IMR-90 (cell line): ENCODE data around the gene GCN1. TPM values are rescaled to one million over a fixed set of nuclear protein-coding genes. Genes with fewer than 3 reads are reported as not detected.

ENCODE experiments used
- ATAC-seq: fragments of 200-7000 bp; cut with Tn5 transposase; 2 replicates; pipeline ENCODE4 v1.9.1; 2020; ENCODE audit warnings: low read depth, mild to moderate bottlenecking, moderate library complexity
- BruUV-seq: library from RNA; stranded (reverse); fragments of 400-500 nt; replicated peaks from 2 replicates; lab custom pipeline; 2021; lab: Mats Ljungman, UMichigan
- CTCF ChIA-PET: fragments of 300-600 bp; formaldehyde crosslinking; extraction: SDS; loops from one replicate; lab custom pipeline; 2021; ENCODE audit warnings: antibody characterized with exemption; lab: Yijun Ruan, JAX
- POLR2A ChIA-PET: fragments of 300-600 bp; sonication (Branson Sonifier 250); formaldehyde crosslinking; loops from one replicate; lab custom pipeline; 2022; ENCODE audit warnings: antibody characterized with exemption; ENCODE audit not compliant: unreplicated experiment; lab: Charles Lee
- DNase-seq: peaks from one replicate; pipeline ENCODE4 v3.0.0; 2013
- H2AFZ ChIP-seq: replicated peaks from 2 replicates; pipeline ENCODE3; 2013; ENCODE audit warnings: low read length, mild to moderate bottlenecking; ENCODE audit not compliant: poor library complexity
- H2AK5ac ChIP-seq: 2 replicates; pipeline ENCODE4 v1.6.1; 2013; ENCODE audit warnings: low read depth, low read length, inconsistent platforms
- H2AK9ac ChIP-seq: replicated peaks from 2 replicates; pipeline ENCODE3; 2013; ENCODE audit warnings: mild to moderate bottlenecking, low read depth, low read length, moderate library complexity; ENCODE audit not compliant: poor library complexity
- H2BK120ac ChIP-seq: 2 replicates; pipeline ENCODE4 v1.6.1; 2013; ENCODE audit warnings: low read depth, low read length, inconsistent platforms
- H2BK15ac ChIP-seq: 3 replicates; pipeline ENCODE4 v1.6.1; 2013; ENCODE audit warnings: low read depth, low read length, inconsistent platforms
- H2BK20ac ChIP-seq: 2 replicates; pipeline ENCODE4 v1.6.1; 2013; ENCODE audit warnings: low read depth, mild to moderate bottlenecking, inconsistent platforms, low read length, moderate library complexity
- H2BK5ac ChIP-seq: 2 replicates; pipeline ENCODE4 v1.6.1; 2013; ENCODE audit warnings: mild to moderate bottlenecking, low read depth, low read length, inconsistent platforms; ENCODE audit not compliant: poor library complexity, severe bottlenecking
- H3K14ac ChIP-seq: replicated peaks from 2 replicates; pipeline ENCODE4 v1.6.1; 2013; ENCODE audit warnings: low read depth, low read length, inconsistent platforms
- H3K18ac ChIP-seq: 2 replicates; pipeline ENCODE4 v1.6.1; 2013; ENCODE audit warnings: low read depth, low read length, control low read depth
- H3K23ac ChIP-seq: 2 replicates; pipeline ENCODE4 v1.6.1; 2013; ENCODE audit warnings: low read depth, low read length, inconsistent platforms
- H3K27ac ChIP-seq: 2 replicates; pipeline ENCODE4 v1.5.1; 2013; ENCODE audit warnings: mild to moderate bottlenecking, control low read depth, low read length; ENCODE audit not compliant: insufficient read depth
- H3K27me3 ChIP-seq: 2 replicates; pipeline ENCODE4 v1.6.1; 2013; ENCODE audit warnings: low read length; ENCODE audit not compliant: control insufficient read depth, insufficient read depth
- H3K36me3 ChIP-seq: 2 replicates; pipeline ENCODE4 v1.6.1; 2013; ENCODE audit warnings: low read length, mixed read lengths; ENCODE audit not compliant: control insufficient read depth, insufficient read depth
- H3K4ac ChIP-seq: 2 replicates; pipeline ENCODE4 v1.6.1; 2013; ENCODE audit warnings: low read depth, low read length, inconsistent platforms
- H3K4me1 ChIP-seq: 2 replicates; pipeline ENCODE4 v1.6.1; 2013; ENCODE audit warnings: low read length, mixed read lengths; ENCODE audit not compliant: control insufficient read depth, insufficient read depth
- H3K4me2 ChIP-seq: 2 replicates; pipeline ENCODE4 v1.6.1; 2013; ENCODE audit warnings: low read depth, mild to moderate bottlenecking, control low read depth, low read length, moderate library complexity
- H3K4me3 ChIP-seq: 2 replicates; pipeline ENCODE4 v1.5.1; 2013; ENCODE audit warnings: low read depth, mild to moderate bottlenecking, control low read depth, low read length, moderate library complexity; ENCODE audit not compliant: insufficient read depth
- H3K56ac ChIP-seq: 2 replicates; pipeline ENCODE4 v1.6.1; 2013; ENCODE audit warnings: low read length, inconsistent platforms; ENCODE audit not compliant: insufficient read depth; ENCODE audit errors: extremely low read depth
- H3K79me1 ChIP-seq, 2 experiments: 2 replicates each; pipeline ENCODE4 v1.6.1; 2013; ENCODE audit warnings: low read length in 2 of 2, inconsistent platforms in 1 of 2, low read depth in 1 of 2
- H3K9ac ChIP-seq: 2 replicates; pipeline ENCODE4 v1.6.1; 2013; ENCODE audit warnings: low read depth, low read length, control low read depth
- H3K9me1 ChIP-seq: 2 replicates; pipeline ENCODE4 v1.6.1; 2013; ENCODE audit warnings: low read length, inconsistent platforms; ENCODE audit not compliant: insufficient read depth
- H3K9me3 ChIP-seq: 2 replicates; pipeline ENCODE4 v1.6.1; 2013; ENCODE audit warnings: low read length; ENCODE audit not compliant: control insufficient read depth, insufficient read depth
- H4K20me1 ChIP-seq: 2 replicates; pipeline ENCODE4 v1.6.1; 2013; ENCODE audit warnings: low read length, inconsistent platforms; ENCODE audit not compliant: insufficient read depth
- H4K5ac ChIP-seq: 2 replicates; pipeline ENCODE4 v1.6.1; 2013; ENCODE audit warnings: mild to moderate bottlenecking, low read depth, low read length, control low read depth
- H4K8ac ChIP-seq, 2 experiments: 2 replicates each; pipeline ENCODE4 v1.6.1; 2013; ENCODE audit warnings: low read depth in 2 of 2, low read length in 2 of 2, control low read depth in 1 of 2, inconsistent platforms in 1 of 2
- H4K91ac ChIP-seq: 2 replicates; pipeline ENCODE4 v1.6.1; 2013; ENCODE audit warnings: low read depth, low read length, inconsistent platforms; ENCODE audit not compliant: insufficient read depth
- BHLHE40 ChIP-seq: fragments of 150-350 bp; IDR thresholded peaks from 2 replicates; pipeline ENCODE4 v1.6.1; 2016; ENCODE audit warnings: mild to moderate bottlenecking, low read depth, low read length
- CHD1 ChIP-seq: IDR thresholded peaks from 2 replicates; pipeline ENCODE4 v1.6.1; 2012; ENCODE audit warnings: low read depth, low read length, improper control_type of control experiment
- ELK1 ChIP-seq: fragments of 150-350 bp; IDR thresholded peaks from 2 replicates; pipeline ENCODE4 v1.6.1; 2016; ENCODE audit warnings: low read depth, mild to moderate bottlenecking, low read length, moderate library complexity, borderline replicate concordance
- FOS ChIP-seq: fragments of 150-350 bp; IDR thresholded peaks from 2 replicates; pipeline ENCODE4 v1.6.1; 2016; ENCODE audit warnings: low read depth, low read length
- MAFK ChIP-seq: IDR thresholded peaks from 2 replicates; pipeline ENCODE4 v1.6.1; 2012; ENCODE audit warnings: low read depth, low read length, improper control_type of control experiment
- MAZ ChIP-seq: IDR thresholded peaks from 2 replicates; pipeline ENCODE4 v1.6.1; 2012; ENCODE audit warnings: low read depth, mild to moderate bottlenecking, low read length, improper control_type of control experiment, moderate library complexity, borderline replicate concordance
- MXI1 ChIP-seq: IDR thresholded peaks from 2 replicates; pipeline ENCODE4 v1.6.1; 2012; ENCODE audit warnings: low read depth, mild to moderate bottlenecking, low read length, moderate library complexity, borderline replicate concordance
- NFE2L2 ChIP-seq: fragments of 150-350 bp; IDR thresholded peaks from 2 replicates; pipeline ENCODE4 v1.6.1; 2016; ENCODE audit warnings: low read depth, mild to moderate bottlenecking, low read length
- POLR2A ChIP-seq: IDR thresholded peaks from 2 replicates; pipeline ENCODE4 v1.6.1; 2012; ENCODE audit warnings: mild to moderate bottlenecking, low read depth, low read length
- RAD21 ChIP-seq: IDR thresholded peaks from 2 replicates; pipeline ENCODE4 v1.6.1; 2012; ENCODE audit warnings: low read length, improper control_type of control experiment
- RCOR1 ChIP-seq: IDR thresholded peaks from 2 replicates; pipeline ENCODE4 v1.6.1; 2012; ENCODE audit warnings: mild to moderate bottlenecking, low read length, improper control_type of control experiment; ENCODE audit not compliant: insufficient replicate concordance
- RFX5 ChIP-seq: IDR thresholded peaks from 2 replicates; pipeline ENCODE4 v1.8.0; 2012; ENCODE audit warnings: low read depth, mild to moderate bottlenecking, low read length, moderate library complexity
- SMC3 ChIP-seq: fragments of 150-350 bp; IDR thresholded peaks from 2 replicates; pipeline ENCODE4 v1.6.1; 2016; ENCODE audit warnings: low read depth, mild to moderate bottlenecking, antibody characterized with exemption, low read length, moderate library complexity
- WGBS, 2 experiments: methylation state at CpG; one replicate each; pipeline versions ENCODE4 v1.1.5 to v1.1.7; 2013; ENCODE audit warnings: missing lambda C conversion rate in 2 of 2; ENCODE audit not compliant: insufficient read length in 1 of 2; ENCODE audit errors: extremely low coverage in 2 of 2; 5-methylcytosine and 5-hydroxymethylcytosine counted together
- dilution Hi-C: fragments of 300-500 bp; cut with HindIII; formaldehyde crosslinking; loops from one replicate; pipeline ENCODE4 v1.14.3; 2018; ENCODE audit warnings: low sequenced_read_pairs; ENCODE audit not compliant: unreplicated experiment
- in situ Hi-C: fragments of 300-500 bp; cut with MboI; formaldehyde crosslinking; loops from 3 replicates; pipeline ENCODE4 v1.14.3; 2019; ENCODE audit warnings: low sequenced_read_pairs, inconsistent platforms, mixed read lengths
- intact Hi-C: fragments of 100-400 bp; cut with micrococcal nuclease; formaldehyde crosslinking; loops from 2 replicates; pipeline ENCODE4 v1.10.0; 2022
- polyA plus RNA-seq, 3 experiments: library from polyadenylated mRNA; depleted of rRNA; stranded (reverse); fragments of >200 nt; gene quantifications; 2 replicates each; pipeline ENCODE4 v1.2.3, GENCODE V29; 2012; ENCODE audit warnings: low replicate concordance in 1 of 3
- total RNA-seq: library from RNA; depleted of rRNA; stranded (reverse); fragments of >200 nt; gene quantifications from 2 replicates; pipeline ENCODE4 v1.2.3, GENCODE V29; 2012
- TF ChIP-seq, protein P1 (sequence below): conservative IDR thresholded peaks from 2 replicates; pipeline ENCODE4 v1.5.1; 2012; ENCODE audit warnings: mild to moderate bottlenecking, low read depth, low read length, improper control_type of control experiment
- TF ChIP-seq, protein P2 (sequence below): fragments of 150-350 bp; IDR thresholded peaks from 2 replicates; pipeline ENCODE4 v1.6.1; 2017; ENCODE audit warnings: mild to moderate bottlenecking, antibody characterized with exemption, low read length, low read depth

Gene GCN1
- total and polyA plus RNA-seq, 2 of the 4 experiments (the other 2 are of a cell fraction): 57.8 to 77.6 TPM

DNA sequence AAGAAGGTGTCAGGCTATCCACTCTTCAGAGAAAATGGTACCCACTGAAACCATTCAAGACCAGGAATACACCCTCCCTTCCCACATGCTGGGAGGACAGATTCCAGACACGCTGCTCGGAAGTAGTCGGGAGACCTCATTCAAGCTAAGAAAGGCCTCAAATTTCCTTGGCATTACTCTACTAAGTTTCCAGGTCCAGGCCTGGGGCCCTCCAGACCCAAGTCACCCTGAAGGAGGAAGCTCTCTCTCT is 33.5 kb upstream of the GCN1 start:
- Histone ChIP-seq H2AFZ (peak overlapping the region; percentile 73), H2AK9ac (peak overlapping the region; percentile 55), H3K23ac (peak overlapping the region; percentile 67), H3K56ac (no peak overlapping the region; the same call in 1 of the 2 replicates), H3K36me3 (peaks cover 13% of the 10 kb centered on the region), H3K9ac (0 out of 2 replicates have a peak overlapping the region, but pooled peaks have one; percentile 9), H3K27me3 (no peaks in the 10 kb centered on the region), H3K9me3 (no peaks in the 10 kb centered on the region), H2BK15ac (no peak overlapping the region), H4K91ac (peak overlapping the region; percentile 48), H2BK120ac (no peak overlapping the region), H4K8ac (peak overlapping the region; percentile 5 to 65; a peak in 1 of 4 replicates), H3K14ac (peak overlapping the region; percentile 35; the same call in 1 of the 2 replicates), H3K27ac (peak overlapping the region; percentile 9; the same call in 1 of the 2 replicates), H3K4ac (peak overlapping the region; percentile 52; the same call in 1 of the 2 replicates), H2BK5ac (no peak overlapping the region), H3K9me1 (peaks cover 12% of the 10 kb centered on the region), H3K4me1 (peaks cover 48% of the 10 kb centered on the region), H3K4me3 (no peak overlapping the region), H3K79me1 (peaks cover 9 to 78% of the 10 kb centered on the region in 2 experiments; a peak in 3 of 4 replicates), H2AK5ac (no peak overlapping the region; the same call in 1 of the 2 replicates), H3K4me2 (no peak overlapping the region), H4K20me1 (peaks cover 43% of the 10 kb centered on the region), H3K18ac (no peak overlapping the region), H2BK20ac (no peak overlapping the region), H4K5ac (no peak overlapping the region)
- POLR2A ChIA-PET: interaction anchor here (0.6 to 2.8 kb wide), 6 partner anchors 10 to 64 kb away, joined by 3 to 35 read pairs (median 4); partner anchors contain the start of genes PXN, RNU4-1, RNU4-2 and RPLP0
- intact Hi-C loops (loop anchor here (1.0 kb wide), 2 partner anchors 37 to 63 kb away; partner anchors contain the start of genes PXN and RNU4-2), dilution Hi-C loops (no loop called here), in situ Hi-C loops (loop anchor here (5.0 kb wide), 1 partner anchor 34 kb away; no protein-coding TSS in a partner anchor)
- TF ChIP-seq, protein P1, sequence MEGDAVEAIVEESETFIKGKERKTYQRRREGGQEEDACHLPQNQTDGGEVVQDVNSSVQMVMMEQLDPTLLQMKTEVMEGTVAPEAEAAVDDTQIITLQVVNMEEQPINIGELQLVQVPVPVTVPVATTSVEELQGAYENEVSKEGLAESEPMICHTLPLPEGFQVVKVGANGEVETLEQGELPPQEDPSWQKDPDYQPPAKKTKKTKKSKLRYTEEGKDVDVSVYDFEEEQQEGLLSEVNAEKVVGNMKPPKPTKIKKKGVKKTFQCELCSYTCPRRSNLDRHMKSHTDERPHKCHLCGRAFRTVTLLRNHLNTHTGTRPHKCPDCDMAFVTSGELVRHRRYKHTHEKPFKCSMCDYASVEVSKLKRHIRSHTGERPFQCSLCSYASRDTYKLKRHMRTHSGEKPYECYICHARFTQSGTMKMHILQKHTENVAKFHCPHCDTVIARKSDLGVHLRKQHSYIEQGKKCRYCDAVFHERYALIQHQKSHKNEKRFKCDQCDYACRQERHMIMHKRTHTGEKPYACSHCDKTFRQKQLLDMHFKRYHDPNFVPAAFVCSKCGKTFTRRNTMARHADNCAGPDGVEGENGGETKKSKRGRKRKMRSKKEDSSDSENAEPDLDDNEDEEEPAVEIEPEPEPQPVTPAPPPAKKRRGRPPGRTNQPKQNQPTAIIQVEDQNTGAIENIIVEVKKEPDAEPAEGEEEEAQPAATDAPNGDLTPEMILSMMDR: no peak
- TF ChIP-seq NFE2L2: no peak
- no peak for TF ChIP-seq MAZ
- no peak for TF ChIP-seq MXI1
- TF ChIP-seq RAD21: no peak
- TF ChIP-seq ELK1: no peak
- TF ChIP-seq RFX5: no peak
- TF ChIP-seq, protein P2, sequence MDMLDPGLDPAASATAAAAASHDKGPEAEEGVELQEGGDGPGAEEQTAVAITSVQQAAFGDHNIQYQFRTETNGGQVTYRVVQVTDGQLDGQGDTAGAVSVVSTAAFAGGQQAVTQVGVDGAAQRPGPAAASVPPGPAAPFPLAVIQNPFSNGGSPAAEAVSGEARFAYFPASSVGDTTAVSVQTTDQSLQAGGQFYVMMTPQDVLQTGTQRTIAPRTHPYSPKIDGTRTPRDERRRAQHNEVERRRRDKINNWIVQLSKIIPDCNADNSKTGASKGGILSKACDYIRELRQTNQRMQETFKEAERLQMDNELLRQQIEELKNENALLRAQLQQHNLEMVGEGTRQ: no peak
- no peak for TF ChIP-seq FOS
- TF ChIP-seq POLR2A: no peak
- no peak for TF ChIP-seq BHLHE40
- no peak for TF ChIP-seq CHD1
- no peak for TF ChIP-seq SMC3
- TF ChIP-seq MAFK: no peak
- no peak for TF ChIP-seq RCOR1
- no TSS peak for BruUV-seq
- no CpG with 5 or more reads among the region's 3 CpGs for WGBS, 2 experiments
- CTCF ChIA-PET: interaction anchor here (0.7 to 7.8 kb wide), 13 partner anchors 9 to 71 kb away, joined by 3 to 116 read pairs (median 7); partner anchors contain the start of genes PXN, RNU4-2 and RPLP0
- DNase-seq: no peak
- ATAC-seq: no peak
